Measurements from ENCODE around the gene BRIP1.
A peak's percentile ranks its signal among the peaks of the same experiment; 100 is the strongest.

Gene BRIP1

GRCh38 chr17:61701334-61701733 lies 162.0 kb downstream of the BRIP1 start (continued):
- TF ChIP-seq ZNF580 (tag by site-specific recombination; IDR thresholded peaks at IDR 0.05) (no peak), ZBTB6 (tag by site-specific recombination; IDR thresholded peaks at IDR 0.05) (no peak)

GRCh38 chr17:61700252-61700651 lies 163.1 kb downstream of the BRIP1 start:
- Histone ChIP-seq H3K36me3 (ENCODE audit: control insufficient read depth in 2 of 2, insufficient read depth in 1 of 2, low read length in 2 of 2) (no peaks in the 10 kb centered on the region), H3K9me3 (ENCODE audit: control insufficient read depth, insufficient read depth, low read depth, low read length) (peaks cover 3% of the 10 kb centered on the region; the same call in 1 of the 2 replicates), H3K4me1 (ENCODE audit: control insufficient read depth, insufficient read depth, low read length) (no peaks in the 10 kb centered on the region), H3K27ac (ENCODE audit: extremely low read depth, low read depth, low read length) (no peak overlapping the region), H3K4me3 (ENCODE audit: low read depth, low read length) (no peak overlapping the region)
- CTCF ChIA-PET, result interaction anchor here (0.6 kb wide), 2 partner anchors 17 to 64 kb away, joined by 3 to 6 read pairs; no protein-coding TSS in a partner anchor
- POLR2A ChIA-PET, result no interaction called here
- no peak for TF ChIP-seq ZNF26 (tag by site-specific recombination; IDR thresholded peaks at IDR 0.05)
- no peak for TF ChIP-seq ZNF174 (tag by site-specific recombination; IDR thresholded peaks at IDR 0.05)
- no peak for TF ChIP-seq HOXA7 (CRISPR knock-in tag; IDR thresholded peaks at IDR 0.05; ENCODE audit: borderline replicate concordance)
- no peak for TF ChIP-seq ZFP69B (tag by site-specific recombination; IDR thresholded peaks at IDR 0.05)
- TF ChIP-seq ZNF510 (tag by site-specific recombination; IDR thresholded peaks at IDR 0.05; ENCODE audit: insufficient replicate concordance), result peak; percentile 27
- TF ChIP-seq ZNF521 (tag by site-specific recombination; IDR thresholded peaks at IDR 0.05), result no peak
- no peak for TF ChIP-seq ZNF600 (tag by site-specific recombination; IDR thresholded peaks at IDR 0.05)
- TF ChIP-seq ZSCAN18 (tag by site-specific recombination; IDR thresholded peaks at IDR 0.05), result no peak
- TF ChIP-seq ZNF677 (tag by site-specific recombination; IDR thresholded peaks at IDR 0.05), result no peak
- TF ChIP-seq ZNF280D (tag by site-specific recombination; IDR thresholded peaks at IDR 0.05), result 0 out of 2 replicates have a peak, but pooled peaks have one; percentile 20
- no peak for TF ChIP-seq RBAK (tag by site-specific recombination; IDR thresholded peaks at IDR 0.05)
- TF ChIP-seq ZNF768 (tag by site-specific recombination; IDR thresholded peaks at IDR 0.05), result no peak
- TF ChIP-seq ZNF416 (tag by site-specific recombination; IDR thresholded peaks at IDR 0.05), result no peak
- no peak for TF ChIP-seq TCF7L2 (IDR thresholded peaks at IDR 0.05; ENCODE audit: borderline replicate concordance, low read depth, low read length)
- no peak for TF ChIP-seq ZNF449 (tag by site-specific recombination; IDR thresholded peaks at IDR 0.05)
- TF ChIP-seq TRIM28 (IDR thresholded peaks at IDR 0.05; ENCODE audit: borderline replicate concordance, low read length), result peak; percentile 52; the same call in 1 of the 2 replicates
- peak; percentile 99 for TF ChIP-seq SETDB1 (IDR thresholded peaks at IDR 0.05; ENCODE audit: insufficient read length, low read length)
- no peak for TF ChIP-seq ZNF366 (tag by site-specific recombination; conservative IDR thresholded peaks at IDR 0.05)
- TF ChIP-seq ZNF23 (tag by site-specific recombination; IDR thresholded peaks at IDR 0.05; ENCODE audit: borderline replicate concordance), result no peak
- TF ChIP-seq SALL2 (tag by site-specific recombination; IDR thresholded peaks at IDR 0.05; ENCODE audit: borderline replicate concordance), result no peak
- no peak for TF ChIP-seq ZNF654 (tag by site-specific recombination; IDR thresholded peaks at IDR 0.05; ENCODE audit: low read depth)
- TF ChIP-seq KLF10 (tag by site-specific recombination; IDR thresholded peaks at IDR 0.05), result no peak
- TF ChIP-seq BCL11B (tag by site-specific recombination; IDR thresholded peaks at IDR 0.05; ENCODE audit: low read depth), result no peak
- TF ChIP-seq ZNF112 (tag by site-specific recombination; IDR thresholded peaks at IDR 0.05), result no peak
- TF ChIP-seq MZF1 (tag by site-specific recombination; IDR thresholded peaks at IDR 0.05; ENCODE audit: borderline replicate concordance), result no peak
- TF ChIP-seq ZBTB7A (tag by site-specific recombination; IDR thresholded peaks at IDR 0.05; ENCODE audit: low read depth), result no peak
- TF ChIP-seq ZNF155 (tag by site-specific recombination; IDR thresholded peaks at IDR 0.05), result no peak
